HG03439 (cell line): ENCODE data around the gene HS2ST1.

Experiments used
- ATAC-seq: cut with Tn5 transposase; IDR thresholded peaks from one replicate; pipeline ENCODE4 v1.9.1; 2021; ENCODE audit warnings: mild to moderate bottlenecking, moderate library complexity; ENCODE audit not compliant: unreplicated experiment

HS2ST1 gene

GRCh38 chr1:87104945-87105344 lies 190.5 kb downstream of the HS2ST1 start:
- no peak for ATAC-seq

GRCh38 chr1:87106144-87106543 lies 191.7 kb downstream of the HS2ST1 start:
- ATAC-seq = no peak

DNA sequence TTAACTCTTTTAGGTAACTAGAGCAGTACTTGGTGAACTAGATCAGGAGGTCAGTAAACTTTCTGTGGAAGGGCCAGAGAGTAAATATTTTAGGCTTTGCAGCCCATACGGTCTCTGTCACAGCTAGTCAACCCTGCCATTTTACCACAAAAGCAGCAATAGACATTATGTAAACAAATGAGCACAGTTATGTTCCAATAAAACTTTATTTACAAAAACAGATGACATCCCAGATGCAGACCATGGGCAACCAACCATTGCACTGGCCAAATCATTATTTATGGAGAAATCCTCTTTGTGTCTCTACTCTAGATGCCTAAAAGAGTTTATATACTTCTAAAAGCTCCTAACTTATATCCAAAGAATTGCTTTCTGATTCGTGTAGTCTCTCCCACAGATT lies 192.4 kb downstream of the HS2ST1 start:
- ATAC-seq = no peak

DNA sequence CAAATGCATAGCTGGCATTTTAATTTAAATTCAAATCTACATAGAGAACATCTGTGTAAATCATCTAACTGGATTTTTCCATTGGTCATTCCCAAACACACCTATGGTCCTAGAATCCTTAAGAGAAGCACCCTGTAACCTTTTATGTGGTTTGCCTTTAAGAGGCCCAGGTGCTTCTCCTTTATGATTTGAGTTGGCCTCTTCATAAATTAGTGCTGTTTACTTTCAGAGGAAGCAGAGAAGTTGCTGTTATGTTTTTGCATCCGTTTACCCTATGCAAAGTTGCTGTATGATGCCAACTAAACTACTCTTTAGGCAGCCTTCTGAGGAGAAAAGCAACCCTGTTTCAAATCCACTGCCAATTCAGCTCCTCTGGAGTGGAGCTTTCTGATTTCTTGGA lies 193.8 kb downstream of the HS2ST1 start:
- no peak for ATAC-seq

- no peak for ATAC-seq
These were observed 194.5 kb downstream of the HS2ST1 start for GRCh38 chr1:87108814-87109411.

DNA sequence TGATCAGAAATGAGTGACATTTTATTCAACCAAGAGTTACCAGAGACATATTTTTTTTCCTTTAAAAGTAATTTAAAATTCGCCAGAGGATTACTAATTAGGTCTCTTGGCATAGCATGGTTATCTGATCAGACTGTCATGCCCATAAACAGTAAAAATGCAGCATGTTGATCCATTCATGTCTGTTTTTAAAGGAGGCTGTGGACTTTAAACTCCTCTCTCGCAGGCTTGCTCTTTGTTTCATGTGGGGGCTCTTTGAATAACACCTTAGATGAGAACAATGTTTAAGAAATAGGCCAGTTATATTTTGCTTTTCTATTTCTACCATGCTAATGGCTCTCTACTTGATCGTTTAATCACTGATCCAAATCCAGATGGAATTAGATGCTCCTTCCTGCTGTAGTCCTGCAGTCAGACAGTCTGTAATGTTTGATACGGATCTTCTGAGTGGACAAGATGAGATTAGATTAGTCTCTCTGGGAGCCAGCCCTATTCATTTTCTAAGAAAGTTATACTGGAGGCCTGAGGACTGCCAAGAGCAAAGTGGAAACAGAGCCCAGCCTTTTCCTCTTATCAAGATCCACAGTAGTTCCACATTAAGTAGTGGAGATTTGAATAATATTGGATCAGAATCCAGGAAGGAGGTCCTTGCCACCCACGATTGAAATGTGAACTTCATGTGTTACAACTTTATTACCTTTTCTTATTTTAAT lies 197.4 kb downstream of the HS2ST1 start:
- no peak for ATAC-seq

- no peak for ATAC-seq
These were observed 198.9 kb downstream of the HS2ST1 start for GRCh38 chr1:87113313-87113712.

DNA sequence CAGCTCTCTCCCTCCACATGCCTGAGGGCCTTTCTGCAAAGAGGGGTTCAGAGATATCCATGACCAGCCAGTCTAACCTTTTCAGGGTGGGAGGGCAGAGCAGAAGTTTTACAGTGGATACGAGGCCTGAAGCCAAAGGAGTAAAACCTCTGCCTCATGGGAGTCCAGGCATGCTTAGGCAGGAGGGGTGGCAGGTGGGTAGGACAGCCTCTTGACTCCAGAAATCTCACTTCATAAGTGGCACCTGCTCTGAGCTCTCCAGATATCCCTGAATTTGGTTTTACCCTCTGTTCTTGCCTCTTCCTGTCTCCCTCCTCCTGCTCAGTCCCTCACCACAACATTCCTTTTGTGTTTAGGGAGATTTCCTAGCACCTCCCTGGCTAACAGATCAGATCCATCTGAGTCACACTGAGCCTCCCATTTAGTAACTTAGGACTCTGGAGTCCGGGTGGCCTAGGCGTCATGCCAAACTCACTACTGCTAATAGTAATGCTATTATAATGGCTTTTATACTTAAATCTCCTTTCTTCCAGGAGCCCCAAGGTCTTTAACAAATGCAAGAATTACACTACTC lies 201.0 kb downstream of the HS2ST1 start:
- ATAC-seq = no peak

DNA sequence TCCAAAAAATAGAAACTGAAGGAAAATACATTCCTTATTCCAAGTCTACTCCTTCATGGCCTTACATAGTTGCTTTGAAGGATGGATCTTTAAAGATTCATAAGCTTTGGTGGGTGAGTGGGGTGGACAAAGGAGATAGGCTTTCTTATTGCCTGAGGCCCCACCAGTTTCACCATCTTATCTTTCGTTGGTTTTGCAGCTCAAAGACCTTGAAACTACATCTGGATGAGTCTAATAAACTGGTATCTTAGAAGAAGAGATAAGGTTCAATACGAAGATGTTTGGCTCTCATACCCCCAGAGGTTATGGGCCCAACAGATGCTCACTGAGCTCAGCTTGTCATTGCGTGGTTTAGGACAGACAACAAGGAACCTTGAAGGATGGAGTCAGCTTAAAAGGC lies 201.5 kb downstream of the HS2ST1 start:
- ATAC-seq = no peak

GRCh38 chr1:87117761-87118368 lies 203.4 kb downstream of the HS2ST1 start:
- ATAC-seq = no peak

DNA sequence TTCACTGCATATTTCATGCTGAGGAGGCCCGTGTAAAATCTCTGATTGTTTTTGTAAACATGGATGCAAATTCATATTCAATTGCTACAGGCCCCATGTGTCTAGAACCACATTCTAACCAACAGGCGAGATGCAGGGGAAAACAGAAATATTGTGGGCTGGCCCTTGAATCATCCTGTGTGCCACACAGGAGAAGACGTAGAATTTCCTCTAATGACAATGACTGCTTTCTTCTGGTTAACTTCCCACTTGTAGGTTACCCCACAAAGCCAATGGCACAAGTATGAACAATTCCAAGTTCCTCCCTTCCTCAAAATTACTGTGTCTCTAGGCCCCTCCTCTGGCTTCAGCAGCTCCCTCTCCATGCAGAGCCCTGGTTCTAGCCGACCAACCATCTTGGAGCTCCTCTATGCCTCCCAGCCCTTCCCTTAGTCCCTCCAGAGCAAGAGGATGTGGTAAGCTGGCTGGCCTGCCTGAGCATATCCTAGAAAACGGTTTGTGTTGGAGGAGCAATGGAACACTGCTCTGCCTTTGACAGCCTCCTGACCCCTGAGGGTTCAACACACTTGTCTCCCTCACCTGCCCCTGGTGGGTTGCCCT lies 205.2 kb downstream of the HS2ST1 start:
- no peak for ATAC-seq

GRCh38 chr1:87120779-87121178 lies 206.3 kb downstream of the HS2ST1 start:
- ATAC-seq = no peak

- no peak for ATAC-seq
These were observed 207.3 kb downstream of the HS2ST1 start for GRCh38 chr1:87121711-87122163.

DNA sequence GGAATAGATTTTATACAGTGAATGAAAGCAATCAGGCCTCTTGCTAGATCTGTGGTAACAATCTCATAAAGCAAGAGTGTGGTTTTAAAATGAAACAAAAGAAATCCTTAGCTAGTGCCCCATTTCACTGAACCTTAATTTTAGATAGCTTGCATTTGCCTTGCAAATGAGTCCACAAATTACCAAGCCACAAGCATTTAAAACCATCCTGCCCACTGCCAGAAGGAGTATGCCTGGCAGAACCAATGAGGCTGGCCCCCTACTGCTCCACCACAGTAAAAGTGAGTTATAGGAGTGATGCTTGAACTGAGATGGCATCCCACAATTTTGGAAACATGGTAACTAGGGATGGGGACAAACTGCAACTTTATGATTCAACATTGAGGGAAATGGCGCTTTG lies 207.8 kb downstream of the HS2ST1 start:
- no peak for ATAC-seq

GRCh38 chr1:87123610-87124009 lies 209.2 kb downstream of the HS2ST1 start:
- no peak for ATAC-seq

GRCh38 chr1:87126886-87127505 lies 212.6 kb downstream of the HS2ST1 start:
- ATAC-seq = no peak

DNA sequence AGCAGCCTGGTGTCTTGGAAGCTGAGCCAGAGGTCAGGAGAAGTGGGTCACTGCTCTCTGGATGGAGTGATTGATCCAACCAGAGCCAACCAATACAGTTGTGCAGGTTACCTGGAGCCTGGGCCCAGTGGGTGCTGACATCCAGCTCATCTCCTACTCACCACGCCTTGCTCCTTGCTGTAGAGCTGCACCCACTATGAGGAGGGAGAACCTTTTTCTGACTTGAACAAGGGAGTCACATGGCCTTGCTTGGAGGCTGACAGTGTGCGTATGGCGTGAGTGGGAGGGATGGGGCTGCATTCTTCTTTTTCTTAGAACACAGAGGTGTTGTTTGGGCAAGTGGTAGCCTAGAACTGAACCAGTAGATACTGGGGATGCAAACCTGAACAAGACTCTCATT lies 213.1 kb downstream of the HS2ST1 start:
- no peak for ATAC-seq

- no peak for ATAC-seq
These were observed 214.6 kb downstream of the HS2ST1 start for GRCh38 chr1:87129038-87129437.

- ATAC-seq = no peak
These were observed 215.2 kb downstream of the HS2ST1 start for GRCh38 chr1:87129606-87130005.

GRCh38 chr1:87130438-87130837 lies 216.0 kb downstream of the HS2ST1 start:
- no peak for ATAC-seq

GRCh38 chr1:87131809-87132283 lies 217.4 kb downstream of the HS2ST1 start:
- ATAC-seq = peak; percentile 95
